Measurements from ENCODE around the gene ZNF787. TPM values are rescaled to one million over a fixed set of nuclear protein-coding genes. Genes with fewer than 3 reads are reported as not detected.

ZNF787 gene
- polyA plus RNA-seq, 1 of the 3 experiments (the other 2 are of a cell fraction): 16.0 TPM

- Histone ChIP-seq H3K9me3 (no peaks in the 10 kb centered on the region), H4K20me1 (ENCODE audit: insufficient read depth) (no peaks in the 10 kb centered on the region), H3K36me3 (replicated peaks in 1 of 2; ENCODE audit: control insufficient read depth in 1 of 2, insufficient read depth in 2 of 2, low read length in 1 of 2) (peaks cover 0 to 27% of the 10 kb centered on the region in 2 experiments), H3K9me2 (no peaks in the 10 kb centered on the region), H3K27ac (ENCODE audit: low read depth in 2 of 2, low read length in 1 of 2) (no peak overlapping the region), H3K79me2 (ENCODE audit: insufficient read depth) (no peaks in the 10 kb centered on the region), H3K4me1 (ENCODE audit: control insufficient read depth in 1 of 2, insufficient read depth in 2 of 2, low read depth in 1 of 2, low read length in 1 of 2) (no peaks in the 10 kb centered on the region), H3F3A (replicated peaks; ENCODE audit: insufficient read depth) (no peaks in the 10 kb centered on the region), H3K27me3 (ENCODE audit: insufficient read depth) (no peaks in the 10 kb centered on the region), H2AFZ (ENCODE audit: low read depth) (no peak overlapping the region), H3K9ac (no peak overlapping the region), H3K4me3 (ENCODE audit: low read depth in 2 of 2, low read length in 1 of 2) (no peak overlapping the region), H3K4me2 (no peak overlapping the region)
- 93% methylated on average over 9 of the region's 9 CpGs for WGBS (ENCODE audit: low lambda C conversion rate)
- ChIA-PET CTCF (no interaction called here), POLR2A (no interaction called here)
- DNase-seq: no peak
- TF ChIP-seq NRF1 (IDR thresholded peaks at IDR 0.05; ENCODE audit: low read depth, low read length) (no peak), MXI1 (IDR thresholded peaks at IDR 0.05; ENCODE audit: low read depth, low read length) (no peak)
- TF ChIP-seq, protein P1, sequence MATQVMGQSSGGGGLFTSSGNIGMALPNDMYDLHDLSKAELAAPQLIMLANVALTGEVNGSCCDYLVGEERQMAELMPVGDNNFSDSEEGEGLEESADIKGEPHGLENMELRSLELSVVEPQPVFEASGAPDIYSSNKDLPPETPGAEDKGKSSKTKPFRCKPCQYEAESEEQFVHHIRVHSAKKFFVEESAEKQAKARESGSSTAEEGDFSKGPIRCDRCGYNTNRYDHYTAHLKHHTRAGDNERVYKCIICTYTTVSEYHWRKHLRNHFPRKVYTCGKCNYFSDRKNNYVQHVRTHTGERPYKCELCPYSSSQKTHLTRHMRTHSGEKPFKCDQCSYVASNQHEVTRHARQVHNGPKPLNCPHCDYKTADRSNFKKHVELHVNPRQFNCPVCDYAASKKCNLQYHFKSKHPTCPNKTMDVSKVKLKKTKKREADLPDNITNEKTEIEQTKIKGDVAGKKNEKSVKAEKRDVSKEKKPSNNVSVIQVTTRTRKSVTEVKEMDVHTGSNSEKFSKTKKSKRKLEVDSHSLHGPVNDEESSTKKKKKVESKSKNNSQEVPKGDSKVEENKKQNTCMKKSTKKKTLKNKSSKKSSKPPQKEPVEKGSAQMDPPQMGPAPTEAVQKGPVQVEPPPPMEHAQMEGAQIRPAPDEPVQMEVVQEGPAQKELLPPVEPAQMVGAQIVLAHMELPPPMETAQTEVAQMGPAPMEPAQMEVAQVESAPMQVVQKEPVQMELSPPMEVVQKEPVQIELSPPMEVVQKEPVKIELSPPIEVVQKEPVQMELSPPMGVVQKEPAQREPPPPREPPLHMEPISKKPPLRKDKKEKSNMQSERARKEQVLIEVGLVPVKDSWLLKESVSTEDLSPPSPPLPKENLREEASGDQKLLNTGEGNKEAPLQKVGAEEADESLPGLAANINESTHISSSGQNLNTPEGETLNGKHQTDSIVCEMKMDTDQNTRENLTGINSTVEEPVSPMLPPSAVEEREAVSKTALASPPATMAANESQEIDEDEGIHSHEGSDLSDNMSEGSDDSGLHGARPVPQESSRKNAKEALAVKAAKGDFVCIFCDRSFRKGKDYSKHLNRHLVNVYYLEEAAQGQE (IDR thresholded peaks at IDR 0.05; ENCODE audit: low read depth, low read length): no peak
Measured at GRCh38 chr19:56159009-56159559, 38.0 kb upstream of the ZNF787 start.

- peaks cover 3% of the 10 kb centered on the region; the same call in 1 of the 2 replicates for H4K20me1 ChIP-seq (ENCODE audit: insufficient read depth)
- H3F3A ChIP-seq (replicated peaks; ENCODE audit: insufficient read depth): no peaks in the 10 kb centered on the region
- no peak overlapping the region for H3K27ac ChIP-seq (ENCODE audit: low read depth in 2 of 2, low read length in 1 of 2)
- H3K79me2 ChIP-seq (ENCODE audit: insufficient read depth): 0 out of 2 replicates have a peak, but pooled peaks cover 2% of the 10 kb centered on the region
- H3K4me3 ChIP-seq (ENCODE audit: low read depth in 2 of 2, low read length in 1 of 2): no peak overlapping the region
- H3K4me2 ChIP-seq: no peak overlapping the region
- H3K9me3 ChIP-seq: no peaks in the 10 kb centered on the region
- ChIA-PET POLR2A (no interaction called here), CTCF (interaction anchor here (1.1 to 1.5 kb wide), 3 partner anchors 14 to 175 kb away, joined by 3 to 7 read pairs (median 4); no protein-coding TSS in a partner anchor)
- H3K36me3 ChIP-seq (replicated peaks in 1 of 2; ENCODE audit: control insufficient read depth in 1 of 2, insufficient read depth in 2 of 2, low read length in 1 of 2): peaks cover 0 to 33% of the 10 kb centered on the region in 2 experiments
- H3K27me3 ChIP-seq (ENCODE audit: insufficient read depth): no peaks in the 10 kb centered on the region
- WGBS (ENCODE audit: low lambda C conversion rate): 97% methylated on average over 9 of the region's 16 CpGs
- no peak for DNase-seq
- H2AFZ ChIP-seq (ENCODE audit: low read depth): no peak overlapping the region
- H3K9me2 ChIP-seq: no peaks in the 10 kb centered on the region
- no peak overlapping the region for H3K9ac ChIP-seq
- no peak for TF ChIP-seq NRF1 (IDR thresholded peaks at IDR 0.05; ENCODE audit: low read depth, low read length)
- no peak for TF ChIP-seq POLR2AphosphoS5 (IDR thresholded peaks at IDR 0.05; ENCODE audit: low read depth, low read length)
- no peak for TF ChIP-seq JUND (IDR thresholded peaks at IDR 0.05)
- TF ChIP-seq SMC3 (IDR thresholded peaks at IDR 0.05; ENCODE audit: low read depth, low read length): no peak
- TF ChIP-seq TAF1 (IDR thresholded peaks at IDR 0.05; ENCODE audit: borderline replicate concordance, low read depth, low read length): no peak
- TF ChIP-seq, protein P1 (IDR thresholded peaks at IDR 0.05; ENCODE audit: low read depth, low read length): no peak
- TF ChIP-seq, protein P2, sequence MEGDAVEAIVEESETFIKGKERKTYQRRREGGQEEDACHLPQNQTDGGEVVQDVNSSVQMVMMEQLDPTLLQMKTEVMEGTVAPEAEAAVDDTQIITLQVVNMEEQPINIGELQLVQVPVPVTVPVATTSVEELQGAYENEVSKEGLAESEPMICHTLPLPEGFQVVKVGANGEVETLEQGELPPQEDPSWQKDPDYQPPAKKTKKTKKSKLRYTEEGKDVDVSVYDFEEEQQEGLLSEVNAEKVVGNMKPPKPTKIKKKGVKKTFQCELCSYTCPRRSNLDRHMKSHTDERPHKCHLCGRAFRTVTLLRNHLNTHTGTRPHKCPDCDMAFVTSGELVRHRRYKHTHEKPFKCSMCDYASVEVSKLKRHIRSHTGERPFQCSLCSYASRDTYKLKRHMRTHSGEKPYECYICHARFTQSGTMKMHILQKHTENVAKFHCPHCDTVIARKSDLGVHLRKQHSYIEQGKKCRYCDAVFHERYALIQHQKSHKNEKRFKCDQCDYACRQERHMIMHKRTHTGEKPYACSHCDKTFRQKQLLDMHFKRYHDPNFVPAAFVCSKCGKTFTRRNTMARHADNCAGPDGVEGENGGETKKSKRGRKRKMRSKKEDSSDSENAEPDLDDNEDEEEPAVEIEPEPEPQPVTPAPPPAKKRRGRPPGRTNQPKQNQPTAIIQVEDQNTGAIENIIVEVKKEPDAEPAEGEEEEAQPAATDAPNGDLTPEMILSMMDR (IDR thresholded peaks at IDR 0.05): no peak
- TF ChIP-seq IRF3 (IDR thresholded peaks at IDR 0.05; ENCODE audit: low read depth, low read length): no peak
- no peak for TF ChIP-seq NFIC (IDR thresholded peaks at IDR 0.05; ENCODE audit: borderline replicate concordance)
- no peak for TF ChIP-seq GATA2 (CRISPR knock-in tag; IDR thresholded peaks at IDR 0.05)
- TF ChIP-seq TCF12 (IDR thresholded peaks at IDR 0.05): no peak
- TF ChIP-seq RAD21 (IDR thresholded peaks at IDR 0.05; ENCODE audit: low read length): no peak
- no peak for TF ChIP-seq RCOR1 (IDR thresholded peaks at IDR 0.05; ENCODE audit: low read length)
- no peaks in the 10 kb centered on the region; a peak in 1 of 4 replicates for H3K4me1 ChIP-seq (ENCODE audit: control insufficient read depth in 1 of 2, insufficient read depth in 2 of 2, low read depth in 1 of 2, low read length in 1 of 2)
Measured at GRCh38 chr19:56158170-56158757, 37.2 kb upstream of the ZNF787 start.

Measured in SK-N-SH (cell line).